IPS DF 6.9 (cell line): ENCODE data around the gene AP3S2.

Experiments used
- DNase-seq: peaks from one replicate; pipeline ENCODE4 v3.0.0-alpha.2; 2013; ENCODE audit warnings: low read depth, low spot score
- H3K27ac ChIP-seq: one replicate; pipeline ENCODE4 v1.5.1; 2013; ENCODE audit warnings: low read length, control low read depth
- H3K27me3 ChIP-seq: 2 replicates; pipeline ENCODE4 v1.6.1; 2013; ENCODE audit warnings: mild to moderate bottlenecking, low read length; ENCODE audit not compliant: control insufficient read depth, insufficient read depth
- H3K36me3 ChIP-seq: 2 replicates; pipeline ENCODE4 v1.6.1; 2013; ENCODE audit warnings: low read length; ENCODE audit not compliant: control insufficient read depth, insufficient read depth
- H3K4me1 ChIP-seq: 2 replicates; pipeline ENCODE4 v1.6.1; 2013; ENCODE audit warnings: low read length; ENCODE audit not compliant: control insufficient read depth, insufficient read depth
- H3K4me3 ChIP-seq: 2 replicates; pipeline ENCODE4 v1.5.1; 2013; ENCODE audit warnings: mild to moderate bottlenecking, low read length
- H3K9me3 ChIP-seq: 2 replicates; pipeline ENCODE4 v1.6.1; 2013; ENCODE audit warnings: low read length, inconsistent platforms; ENCODE audit not compliant: control insufficient read depth, insufficient read depth
- WGBS: extraction: QIAGEN DNeasy Blood & Tissue Kit; methylation state at CpG from one replicate; pipeline ENCODE4 v1.1.7; 2013; ENCODE audit warnings: mixed read lengths, missing lambda C conversion rate; ENCODE audit not compliant: insufficient read length, insufficient coverage; 5-methylcytosine and 5-hydroxymethylcytosine counted together

Gene AP3S2

GRCh38 chr15:89916660-89917059 is 22.9 kb upstream of the AP3S2 start:
- H3K36me3 ChIP-seq: no peaks in the 10 kb centered on the region
- DNase-seq: no peak
- H3K4me3 ChIP-seq: no peak overlapping the region
- H3K27ac ChIP-seq: no peak overlapping the region
- WGBS: no CpG with 5 or more reads among the region's 3 CpGs
- no peaks in the 10 kb centered on the region for H3K4me1 ChIP-seq
- no peaks in the 10 kb centered on the region for H3K9me3 ChIP-seq
- H3K27me3 ChIP-seq: no peaks in the 10 kb centered on the region

GRCh38 chr15:89912674-89913396 is 19.0 kb upstream of the AP3S2 start, which contains the start of gene ARPIN:
ARPIN (minus strand) TSS chr15:89912952; CDS start chr15:89912835, 117 bp downstream.
- Histone ChIP-seq H3K27ac (no peak within 1 kb of the TSS), H3K9me3 (no peaks in the 10 kb centered on the region), H3K4me3 (peak within 1 kb of the TSS; percentile 82; the same call in 1 of the 2 replicates), H3K36me3 (no peaks in the 10 kb centered on the region), H3K4me1 (no peaks in the 10 kb centered on the region), H3K27me3 (no peaks in the 10 kb centered on the region)
- DNase-seq: no peak
- WGBS: no CpG with 5 or more reads among the region's 57 CpGs

GRCh38 chr15:89912145-89912673 is 18.4 kb upstream of the AP3S2 start:
- Histone ChIP-seq H3K27me3 (no peaks in the 10 kb centered on the region), H3K4me1 (no peaks in the 10 kb centered on the region), H3K4me3 (peak overlapping the region; percentile 82; the same call in 1 of the 2 replicates), H3K27ac (no peak overlapping the region), H3K9me3 (no peaks in the 10 kb centered on the region), H3K36me3 (no peaks in the 10 kb centered on the region)
- DNase-seq: no peak
- WGBS: no CpG with 5 or more reads among the region's 36 CpGs

GRCh38 chr15:89910891-89911626 is 17.3 kb upstream of the AP3S2 start:
- no peak overlapping the region for H3K4me3 ChIP-seq
- H3K27me3 ChIP-seq: no peaks in the 10 kb centered on the region
- H3K4me1 ChIP-seq: no peaks in the 10 kb centered on the region
- H3K36me3 ChIP-seq: no peaks in the 10 kb centered on the region
- no CpG with 5 or more reads among the region's 6 CpGs for WGBS
- H3K9me3 ChIP-seq: no peaks in the 10 kb centered on the region
- DNase-seq: no peak
- no peak overlapping the region for H3K27ac ChIP-seq

GRCh38 chr15:89909611-89910010 is 15.8 kb upstream of the AP3S2 start:
- no CpG with 5 or more reads among the region's 2 CpGs for WGBS

GRCh38 chr15:89908226-89908625 is 14.4 kb upstream of the AP3S2 start:
- no peak for DNase-seq
- no peak overlapping the region for H3K27ac ChIP-seq
- WGBS: no CpG with 5 or more reads among the region's 16 CpGs
- no peaks in the 10 kb centered on the region for H3K9me3 ChIP-seq
- no peak overlapping the region for H3K4me3 ChIP-seq
- H3K36me3 ChIP-seq: no peaks in the 10 kb centered on the region
- H3K4me1 ChIP-seq: no peaks in the 10 kb centered on the region; the same call in 1 of the 2 replicates
- H3K27me3 ChIP-seq: no peaks in the 10 kb centered on the region

More at GRCh38 chr15:89909611-89910010, 15.8 kb upstream of the AP3S2 start:
- Histone ChIP-seq H3K4me1 (no peaks in the 10 kb centered on the region; the same call in 1 of the 2 replicates), H3K36me3 (no peaks in the 10 kb centered on the region), H3K9me3 (no peaks in the 10 kb centered on the region), H3K27ac (no peak overlapping the region), H3K27me3 (no peaks in the 10 kb centered on the region), H3K4me3 (no peak overlapping the region)
- DNase-seq: no peak

GRCh38 chr15:89907289-89907688 is 13.5 kb upstream of the AP3S2 start:
- no peaks in the 10 kb centered on the region for H3K27me3 ChIP-seq
- no peaks in the 10 kb centered on the region for H3K9me3 ChIP-seq
- H3K36me3 ChIP-seq: no peaks in the 10 kb centered on the region
- DNase-seq: no peak
- H3K4me1 ChIP-seq: no peaks in the 10 kb centered on the region; the same call in 1 of the 2 replicates
- WGBS: no CpG with 5 or more reads among the region's 7 CpGs
- no peak overlapping the region for H3K27ac ChIP-seq
- no peak overlapping the region for H3K4me3 ChIP-seq

GRCh38 chr15:89905846-89906378 is 12.1 kb upstream of the AP3S2 start:
- Histone ChIP-seq H3K27me3 (no peaks in the 10 kb centered on the region), H3K9me3 (no peaks in the 10 kb centered on the region), H3K4me3 (no peak overlapping the region), H3K4me1 (no peaks in the 10 kb centered on the region; the same call in 1 of the 2 replicates), H3K27ac (no peak overlapping the region), H3K36me3 (no peaks in the 10 kb centered on the region)
- WGBS: no CpG with 5 or more reads among the region's 5 CpGs
- DNase-seq: no peak

- H3K36me3 ChIP-seq: no peaks in the 10 kb centered on the region
- no peak overlapping the region for H3K4me3 ChIP-seq
- H3K27me3 ChIP-seq: no peaks in the 10 kb centered on the region
- DNase-seq: no peak
- H3K9me3 ChIP-seq: no peaks in the 10 kb centered on the region
- WGBS: no CpG with 5 or more reads among the region's 5 CpGs
- no peaks in the 10 kb centered on the region; the same call in 1 of the 2 replicates for H3K4me1 ChIP-seq
- no peak overlapping the region for H3K27ac ChIP-seq
Observed at GRCh38 chr15:89904519-89904918, 10.7 kb upstream of the AP3S2 start.

- Histone ChIP-seq H3K27ac (no peak overlapping the region), H3K4me1 (no peaks in the 10 kb centered on the region; the same call in 1 of the 2 replicates), H3K36me3 (no peaks in the 10 kb centered on the region), H3K27me3 (no peaks in the 10 kb centered on the region), H3K4me3 (no peak overlapping the region), H3K9me3 (no peaks in the 10 kb centered on the region)
- DNase-seq: no peak
- WGBS: no CpG with 5 or more reads among the region's 11 CpGs
Observed at GRCh38 chr15:89903858-89904130, 10.0 kb upstream of the AP3S2 start.
